Urinary bladder (tissue), 4 donors: Measurements from ENCODE around the gene CNNM1. TPM values are rescaled to one million over a fixed set of nuclear protein-coding genes. Genes with fewer than 3 reads are reported as not detected.
A peak's percentile ranks its signal among the peaks of the same experiment; 100 is the strongest.

ENCODE experiments used
- DNase-seq: peaks from one replicate; pipeline ENCODE4 v3.0.0-alpha.2; 2015; ENCODE audit errors: extremely low spot score
- H3K27ac ChIP-seq: one replicate; pipeline ENCODE4 v1.5.1; 2013; ENCODE audit warnings: low read depth, mild to moderate bottlenecking, moderate library complexity
- H3K36me3 ChIP-seq: one replicate; pipeline ENCODE4 v1.6.1; 2013; ENCODE audit warnings: mild to moderate bottlenecking, moderate library complexity; ENCODE audit not compliant: insufficient read depth
- H3K4me1 ChIP-seq: one replicate; pipeline ENCODE4 v1.6.1; 2013; ENCODE audit warnings: mild to moderate bottlenecking, moderate library complexity; ENCODE audit not compliant: insufficient read depth
- H3K4me3 ChIP-seq: one replicate; pipeline ENCODE4 v1.5.1; 2013; ENCODE audit warnings: low read depth, low read length
- WGBS: extraction: QIAGEN DNeasy Blood & Tissue Kit; methylation state at CpG from one replicate; pipeline ENCODE4 v1.1.7; 2013; 5-methylcytosine and 5-hydroxymethylcytosine counted together
- polyA plus RNA-seq: library from polyadenylated mRNA; stranded (reverse); fragments of 200-250 nt; gene quantifications from one replicate; pipeline ENCODE4 v1.2.3, GENCODE V29; 2013
- total RNA-seq: library from RNA; depleted of rRNA; stranded (reverse); fragments of >200 nt; gene quantifications from one replicate; pipeline ENCODE4 v1.2.3, GENCODE V29; 2014
- donor health status: healthy with polysubstance abuse.
- donor health status: healthy.

Gene CNNM1
- total and polyA plus RNA-seq, 2 donors, result 1.6 to 2.3 TPM

DNA sequence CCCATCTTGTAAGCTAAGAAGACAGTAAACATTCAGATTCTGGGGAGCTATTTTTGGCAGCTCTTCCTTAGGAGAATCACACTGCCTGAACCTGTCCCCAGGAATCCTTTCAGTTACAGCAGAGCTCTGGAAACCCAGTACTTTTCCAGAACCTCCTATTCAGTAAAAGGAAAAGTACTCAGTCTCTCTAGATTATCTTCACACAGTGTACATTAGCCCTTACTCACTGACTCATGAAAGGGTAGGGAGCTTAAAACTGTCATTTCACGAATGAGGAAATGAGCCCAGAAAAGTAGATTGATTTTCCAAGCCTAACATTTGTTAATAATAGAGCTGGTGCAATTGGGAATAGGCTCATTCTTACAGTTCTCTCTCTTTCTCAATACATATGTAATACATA, 3.9 kb upstream of the CNNM1 start:
- Histone ChIP-seq H3K27ac (no peak overlapping the region), H3K36me3 (no peaks in the 10 kb centered on the region), H3K4me1 (no peaks in the 10 kb centered on the region), H3K4me3 (no peak overlapping the region)
- 44% methylated on average over 1 of the region's 1 CpG for WGBS
- no peak for DNase-seq

DNA sequence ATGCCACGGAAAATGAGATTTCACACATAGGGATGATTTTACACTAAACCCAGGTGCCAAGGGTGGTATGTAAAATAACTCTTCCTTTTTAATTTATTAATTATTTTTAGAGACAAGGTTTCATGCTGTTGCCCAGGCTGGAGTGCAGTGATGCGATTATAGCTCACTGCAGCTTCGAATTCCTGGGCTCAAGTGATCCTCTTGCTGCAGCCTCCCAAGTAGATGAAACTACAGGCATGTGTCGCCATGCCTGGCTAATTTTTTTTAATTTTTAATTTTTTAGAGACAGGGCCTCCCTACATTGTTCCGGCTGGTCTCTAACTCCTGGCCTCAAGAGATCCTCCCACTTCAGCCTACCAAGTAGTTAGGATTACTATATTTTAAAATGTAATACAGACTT, 2.3 kb upstream of the CNNM1 start:
- no peaks in the 10 kb centered on the region for H3K36me3 ChIP-seq
- no peak overlapping the region for H3K4me3 ChIP-seq
- no peak overlapping the region for H3K27ac ChIP-seq
- no peak for DNase-seq
- H3K4me1 ChIP-seq, result no peaks in the 10 kb centered on the region
- WGBS, result 90% methylated on average over 5 of the region's 5 CpGs

DNA sequence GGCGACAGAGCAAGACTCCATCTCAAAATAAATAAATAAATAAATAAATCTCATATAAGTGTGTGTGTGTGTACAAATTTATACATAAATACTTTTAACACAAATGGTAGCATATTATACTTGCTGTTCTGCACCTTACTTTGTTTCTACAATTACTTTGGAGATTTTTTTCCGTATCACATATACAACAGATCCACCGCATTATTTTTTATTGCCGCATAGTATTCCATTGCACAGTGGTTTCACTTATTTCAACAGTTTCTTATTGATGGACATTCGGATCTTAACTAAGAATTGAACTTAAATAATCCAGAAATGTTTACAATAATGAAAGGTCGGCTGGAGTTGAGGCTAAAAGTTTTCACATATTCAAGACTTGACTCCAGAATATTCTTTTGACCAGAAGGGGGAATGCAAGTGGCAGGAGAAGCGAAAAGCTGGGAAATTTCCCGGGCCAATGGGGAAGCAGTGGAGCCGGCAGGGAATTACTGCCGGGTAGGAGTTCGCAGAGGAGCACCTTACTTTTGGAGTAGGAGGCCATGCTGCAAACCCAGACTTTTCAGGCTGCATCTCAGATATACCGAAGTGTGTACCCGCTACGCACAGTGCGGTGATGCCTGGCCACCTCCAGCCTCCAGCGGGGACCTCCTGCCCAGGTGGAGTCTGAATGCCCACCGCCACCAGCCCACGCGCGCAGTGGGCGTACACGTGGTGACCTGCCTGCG, 415 bp upstream of the CNNM1 start:
- Histone ChIP-seq H3K4me3 (peak overlapping the region; percentile 65), H3K36me3 (no peaks in the 10 kb centered on the region), H3K27ac (no peak overlapping the region), H3K4me1 (no peaks in the 10 kb centered on the region)
- no peak for DNase-seq
- 24% methylated on average over 23 of the region's 23 CpGs for WGBS

DNA sequence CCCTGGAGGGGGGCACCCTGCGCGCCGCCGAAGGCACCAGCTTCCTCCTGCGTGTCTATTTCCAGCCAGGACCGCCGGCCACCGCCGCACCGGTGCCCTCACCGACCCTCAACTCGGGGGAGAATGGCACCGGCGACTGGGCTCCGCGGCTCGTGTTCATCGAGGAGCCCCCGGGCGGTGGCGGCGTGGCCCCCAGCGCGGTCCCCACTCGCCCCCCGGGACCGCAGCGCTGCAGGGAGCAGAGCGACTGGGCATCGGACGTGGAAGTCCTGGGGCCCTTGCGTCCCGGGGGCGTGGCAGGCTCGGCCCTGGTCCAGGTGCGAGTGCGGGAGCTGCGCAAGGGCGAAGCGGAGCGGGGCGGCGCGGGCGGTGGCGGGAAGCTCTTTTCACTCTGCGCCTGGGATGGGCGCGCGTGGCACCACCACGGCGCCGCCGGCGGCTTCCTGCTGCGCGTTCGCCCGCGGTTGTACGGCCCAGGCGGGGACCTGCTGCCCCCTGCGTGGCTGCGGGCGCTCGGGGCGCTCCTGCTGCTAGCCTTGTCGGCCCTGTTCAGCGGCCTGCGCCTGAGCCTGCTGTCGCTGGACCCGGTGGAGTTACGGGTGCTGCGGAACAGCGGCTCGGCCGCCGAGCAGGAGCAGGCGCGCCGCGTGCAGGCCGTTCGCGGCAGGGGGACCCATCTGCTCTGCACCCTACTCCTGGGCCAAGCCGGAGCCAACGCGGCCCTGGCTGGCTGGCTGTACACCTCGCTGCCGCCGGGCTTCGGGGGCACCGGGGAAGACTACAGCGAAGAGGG, 594 bp downstream of the CNNM1 start:
- Histone ChIP-seq H3K4me3 (peak overlapping the region; percentile 65), H3K4me1 (no peaks in the 10 kb centered on the region), H3K27ac (no peak overlapping the region), H3K36me3 (no peaks in the 10 kb centered on the region)
- under 1% methylated on average over 94 of the region's 94 CpGs for WGBS
- DNase-seq, result no peak

DNA sequence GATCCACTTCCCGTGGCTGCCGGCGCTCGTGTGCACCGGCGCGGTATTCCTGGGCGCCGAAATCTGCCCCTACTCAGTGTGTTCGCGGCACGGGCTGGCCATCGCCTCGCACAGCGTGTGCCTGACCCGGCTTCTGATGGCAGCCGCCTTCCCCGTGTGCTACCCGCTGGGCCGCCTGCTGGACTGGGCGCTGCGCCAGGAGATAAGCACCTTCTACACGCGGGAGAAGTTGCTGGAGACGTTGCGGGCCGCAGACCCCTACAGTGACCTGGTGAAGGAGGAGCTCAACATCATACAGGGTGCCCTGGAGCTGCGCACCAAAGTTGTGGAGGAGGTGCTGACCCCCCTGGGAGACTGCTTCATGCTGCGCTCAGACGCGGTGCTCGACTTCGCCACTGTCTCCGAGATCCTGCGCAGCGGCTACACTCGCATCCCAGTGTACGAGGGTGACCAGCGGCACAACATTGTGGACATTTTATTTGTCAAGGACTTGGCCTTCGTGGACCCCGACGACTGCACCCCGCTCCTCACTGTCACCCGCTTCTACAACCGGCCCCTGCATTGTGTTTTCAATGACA, 1.3 kb downstream of the CNNM1 start:
- H3K27ac ChIP-seq, result no peak overlapping the region
- no peak for DNase-seq

DNA sequence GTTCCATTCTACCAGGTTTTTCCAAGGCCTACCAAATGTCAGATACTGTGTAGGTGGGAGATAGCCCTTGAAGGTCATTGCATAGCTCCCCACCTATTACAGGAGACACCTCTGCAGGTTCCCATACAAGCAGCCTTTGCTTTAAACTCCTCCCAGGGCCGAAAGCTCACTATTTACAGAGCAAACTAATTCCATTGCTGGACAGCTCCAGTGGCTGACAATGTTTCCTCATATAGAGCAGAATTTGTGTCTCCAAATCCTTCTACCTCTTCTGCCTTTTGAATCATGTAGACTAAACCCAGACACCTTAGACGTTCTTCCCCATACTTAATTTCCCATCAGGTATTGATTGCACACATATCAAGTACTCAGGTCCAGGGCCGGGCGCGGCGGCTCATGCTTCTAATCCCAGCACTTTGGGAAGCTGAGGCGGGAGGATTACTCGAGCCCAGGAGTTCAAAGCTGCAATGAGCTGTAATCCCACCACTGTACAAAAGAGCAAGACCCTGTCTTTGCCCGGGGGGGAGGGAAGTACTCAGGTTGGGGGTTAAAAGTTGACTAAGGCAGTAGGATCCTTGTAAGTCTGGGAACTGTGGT, 2.1 kb downstream of the CNNM1 start:
- Histone ChIP-seq H3K27ac (no peak overlapping the region), H3K4me1 (no peaks in the 10 kb centered on the region), H3K4me3 (no peak overlapping the region), H3K36me3 (no peaks in the 10 kb centered on the region)
- no peak for DNase-seq
- 70% methylated on average over 9 of the region's 9 CpGs for WGBS

More for the DNA sequence above, 1.3 kb downstream of the CNNM1 start:
- 33% methylated on average over 45 of the region's 45 CpGs for WGBS
- Histone ChIP-seq H3K4me3 (peak overlapping the region; percentile 65), H3K36me3 (no peaks in the 10 kb centered on the region), H3K4me1 (no peaks in the 10 kb centered on the region)

DNA sequence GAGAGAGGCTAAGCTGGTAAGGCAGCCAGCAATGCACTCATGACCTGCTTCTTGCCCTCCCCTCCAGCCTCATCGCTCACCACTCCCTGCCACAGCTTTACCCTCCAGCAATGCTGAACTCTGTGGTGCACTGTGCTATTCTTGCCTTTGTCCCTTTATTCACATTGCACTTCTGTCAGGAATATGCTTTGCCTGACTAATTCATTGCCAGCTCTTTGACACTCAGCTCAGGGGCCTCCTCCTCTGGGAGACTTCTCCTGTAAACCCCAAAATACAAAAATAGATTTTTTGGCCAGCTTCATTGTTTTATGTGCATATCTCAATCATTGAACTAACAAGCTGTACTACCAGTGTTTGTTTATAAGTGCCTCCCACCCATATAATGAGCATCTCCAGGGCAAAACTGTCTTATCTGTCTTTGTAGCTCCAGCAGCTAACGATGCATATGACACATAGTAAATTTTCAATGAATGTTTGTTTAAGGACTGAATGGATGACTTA, 8.2 kb downstream of the CNNM1 start:
- Histone ChIP-seq H3K27ac (no peak overlapping the region), H3K4me3 (no peak overlapping the region), H3K4me1 (no peaks in the 10 kb centered on the region), H3K36me3 (no peaks in the 10 kb centered on the region)
- WGBS, result 57% methylated on average over 2 of the region's 2 CpGs
- no peak for DNase-seq

DNA sequence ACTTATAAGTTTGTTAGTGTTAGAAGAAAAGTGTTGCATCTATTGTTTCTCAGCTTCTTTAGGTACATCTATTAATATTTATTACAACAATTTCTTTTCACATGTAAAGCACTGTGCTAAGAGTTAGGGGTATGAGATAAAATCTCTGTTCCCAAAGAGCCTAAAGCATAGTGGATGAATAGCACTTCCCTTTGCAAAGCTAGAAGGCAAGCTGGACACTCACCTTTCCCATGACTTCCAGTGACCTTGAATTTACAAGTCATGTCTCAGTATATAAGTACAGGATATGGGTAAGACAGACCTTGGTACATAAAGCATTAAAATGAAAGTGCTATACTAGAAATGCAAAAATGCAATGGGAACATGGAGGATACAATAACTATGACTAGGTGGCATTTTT, 8.7 kb downstream of the CNNM1 start:
- DNase-seq, result no peak
- no peaks in the 10 kb centered on the region for H3K4me1 ChIP-seq
- H3K4me3 ChIP-seq, result no peak overlapping the region
- H3K36me3 ChIP-seq, result no peaks in the 10 kb centered on the region
- H3K27ac ChIP-seq, result no peak overlapping the region

DNA sequence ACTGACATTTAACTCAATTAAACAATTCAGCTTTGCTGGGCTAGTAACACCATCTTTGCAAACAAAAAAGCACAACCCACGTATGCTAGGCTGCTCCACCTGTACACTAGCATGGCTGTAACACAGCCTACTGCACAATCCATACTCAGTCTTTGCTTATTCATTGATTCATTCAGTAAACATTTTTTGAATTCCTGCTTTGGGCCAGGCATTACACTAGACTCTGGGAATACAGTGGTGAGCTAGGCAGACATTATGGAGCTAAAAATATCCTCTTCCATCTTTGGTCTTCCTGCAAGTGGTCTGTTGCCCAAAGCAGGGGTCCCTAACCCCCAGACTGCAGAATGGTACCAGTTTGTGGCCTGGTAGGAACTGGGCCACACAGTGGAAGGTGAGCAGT, 9.9 kb downstream of the CNNM1 start:
- 63% methylated on average over 1 of the region's 1 CpG for WGBS
- H3K27ac ChIP-seq, result no peak overlapping the region
- H3K4me3 ChIP-seq, result no peak overlapping the region

DNA sequence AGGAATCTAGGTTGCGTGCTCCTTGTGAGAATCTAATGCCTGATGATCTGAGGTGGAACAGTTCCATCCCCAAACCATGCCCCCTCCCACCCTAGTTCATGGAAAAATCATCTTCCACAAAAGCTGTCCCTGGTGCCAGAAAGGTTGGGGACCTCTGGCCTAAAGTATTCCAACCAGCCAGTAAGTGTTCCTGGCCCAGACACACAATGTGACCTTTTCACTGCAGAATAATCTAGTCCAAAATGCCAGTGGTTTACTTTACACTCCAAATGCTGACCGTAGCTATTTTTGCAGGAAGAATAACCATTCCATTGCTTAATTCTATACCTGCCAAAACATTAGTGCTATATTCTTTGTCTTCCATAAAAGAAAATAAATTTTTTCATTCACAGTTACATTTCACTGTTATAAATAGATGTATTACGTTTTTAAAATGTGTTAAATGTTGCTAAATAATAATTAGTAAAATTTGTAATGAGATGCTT, 10.4 kb downstream of the CNNM1 start:
- Histone ChIP-seq H3K27ac (no peak overlapping the region), H3K4me1 (no peaks in the 10 kb centered on the region), H3K36me3 (no peaks in the 10 kb centered on the region), H3K4me3 (no peak overlapping the region)
- no peak for DNase-seq
- 83% methylated on average over 3 of the region's 3 CpGs for WGBS

More for the DNA sequence above, 9.9 kb downstream of the CNNM1 start:
- Histone ChIP-seq H3K36me3 (no peaks in the 10 kb centered on the region), H3K4me1 (no peaks in the 10 kb centered on the region)
- no peak for DNase-seq

DNA sequence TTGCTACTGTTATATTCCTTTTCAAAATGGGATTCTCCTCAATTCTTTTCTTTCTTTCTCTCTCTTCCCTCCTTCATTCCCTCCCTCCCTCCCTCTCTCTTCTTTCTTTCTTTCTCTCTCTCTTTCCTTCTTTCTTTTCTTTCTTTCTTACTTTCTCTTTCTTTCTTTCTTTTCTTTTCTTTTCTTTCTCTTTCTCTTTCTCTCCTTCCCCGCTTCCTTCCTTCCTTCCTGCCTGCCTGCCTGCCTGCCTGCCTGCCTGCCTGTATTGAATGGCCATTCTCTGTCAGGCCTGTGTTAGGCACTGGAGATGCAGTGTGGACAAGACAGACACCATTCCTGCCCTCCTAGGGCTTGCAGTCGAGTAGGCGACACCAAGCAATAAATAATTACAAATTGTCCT, 11.5 kb downstream of the CNNM1 start:
- H3K4me3 ChIP-seq, result no peak overlapping the region
- 94% methylated on average over 3 of the region's 3 CpGs for WGBS
- no peak overlapping the region for H3K27ac ChIP-seq
- DNase-seq, result no peak
- no peaks in the 10 kb centered on the region for H3K4me1 ChIP-seq
- H3K36me3 ChIP-seq, result no peaks in the 10 kb centered on the region

DNA sequence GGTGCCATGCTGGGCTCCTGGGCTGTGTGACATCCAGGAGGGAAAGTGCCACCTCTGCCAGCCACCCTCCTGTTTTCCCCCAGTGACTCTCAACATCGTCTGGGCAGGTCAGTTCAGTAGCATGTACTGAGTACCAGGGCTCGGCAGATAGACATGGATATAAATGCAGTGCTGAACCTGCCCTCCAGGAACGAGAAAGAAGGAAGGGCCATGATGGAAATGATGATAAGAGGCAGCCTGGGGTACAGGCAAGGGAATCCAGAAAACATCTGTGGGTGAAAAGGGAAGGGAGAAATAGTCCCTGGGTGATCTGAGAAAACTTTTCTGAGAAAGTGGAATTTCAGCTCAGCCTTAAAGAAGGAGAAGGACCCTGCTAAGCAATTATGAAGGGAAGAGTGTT, 12.1 kb downstream of the CNNM1 start:
- Histone ChIP-seq H3K27ac (no peak overlapping the region), H3K36me3 (no peaks in the 10 kb centered on the region), H3K4me1 (no peaks in the 10 kb centered on the region), H3K4me3 (no peak overlapping the region)
- WGBS, result 65% methylated on average over 3 of the region's 3 CpGs
- no peak for DNase-seq

DNA sequence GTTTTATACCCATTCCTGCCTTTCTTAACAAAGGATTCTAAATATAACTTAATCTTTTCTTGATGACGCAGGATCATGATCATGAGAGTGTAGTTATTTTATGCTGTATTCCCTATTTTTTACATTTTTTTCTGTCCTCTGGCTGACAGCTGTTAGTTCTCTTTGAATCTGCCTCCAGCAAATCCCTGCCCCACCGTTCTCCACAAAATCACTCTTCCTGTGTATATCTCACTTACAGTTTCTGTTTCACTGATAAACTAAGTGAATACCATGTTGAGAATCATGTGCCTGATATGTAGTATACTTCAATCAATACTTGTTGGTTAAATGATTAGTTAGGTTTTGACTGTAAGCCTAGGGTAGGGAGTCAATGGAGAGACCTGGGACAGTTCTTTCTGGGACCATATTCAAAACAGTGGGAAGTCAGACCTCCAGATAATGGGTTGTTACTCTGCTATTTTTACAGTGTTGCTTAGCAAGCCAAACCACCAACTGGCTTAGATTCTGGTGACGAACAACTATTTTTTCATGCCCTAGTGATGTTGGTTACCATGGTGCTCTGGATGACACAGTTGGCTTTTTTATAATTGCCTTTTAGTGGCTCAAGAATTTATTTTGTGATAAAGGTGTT, 12.8 kb downstream of the CNNM1 start:
- Histone ChIP-seq H3K4me1 (no peaks in the 10 kb centered on the region), H3K4me3 (no peak overlapping the region), H3K27ac (no peak overlapping the region), H3K36me3 (no peaks in the 10 kb centered on the region)
- WGBS, result 21% methylated on average over 3 of the region's 3 CpGs
- no peak for DNase-seq
